GM21515 (cell line): Measurements from ENCODE around the gene DUOXA1.

Experiments
- ATAC-seq: cut with Tn5 transposase; IDR thresholded peaks from one replicate; pipeline ENCODE4 v1.9.1; 2021; ENCODE audit not compliant: unreplicated experiment

DUOXA1 gene

GRCh38 chr15:45133561-45133920, 3.9 kb upstream of the DUOXA1 start:
- ATAC-seq = no peak

DNA sequence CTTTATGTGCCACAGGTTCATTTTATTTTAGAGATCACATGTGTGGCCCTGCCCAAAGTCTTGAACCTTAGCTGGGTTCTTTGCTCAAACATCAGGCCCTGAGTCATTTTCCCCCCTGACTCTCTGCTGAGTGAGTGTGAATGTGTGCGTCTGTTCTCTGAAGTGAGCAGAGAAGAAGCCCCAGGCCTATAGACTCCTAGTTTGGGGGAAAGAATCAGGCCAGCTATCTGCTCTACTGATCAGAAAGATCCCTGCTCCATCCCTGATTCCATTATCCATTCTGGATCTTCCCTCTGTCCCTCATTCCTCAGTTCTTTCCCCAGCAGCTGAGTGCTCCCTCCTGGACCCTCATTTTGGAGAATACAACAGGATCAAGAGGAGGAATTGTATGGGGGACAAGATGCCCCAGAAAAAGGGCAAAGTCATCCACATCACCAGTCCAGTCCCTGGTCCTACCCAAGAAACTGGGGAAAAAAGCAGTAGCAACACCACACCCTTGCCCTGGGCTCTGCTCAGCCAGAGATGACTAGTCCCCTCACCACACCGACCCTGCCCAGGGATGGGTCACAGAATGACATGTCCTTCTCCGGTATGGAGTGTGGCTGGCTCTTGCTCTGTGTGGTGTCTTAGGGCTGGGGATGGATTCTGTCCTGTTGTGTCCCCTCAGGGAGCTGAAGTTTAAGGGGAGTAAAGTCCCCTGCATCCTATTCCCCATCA, 3.3 kb upstream of the DUOXA1 start:
- ATAC-seq = no peak

- no peak for ATAC-seq
These were observed 1.8 kb upstream of the DUOXA1 start for GRCh38 chr15:45131510-45131909.

DNA sequence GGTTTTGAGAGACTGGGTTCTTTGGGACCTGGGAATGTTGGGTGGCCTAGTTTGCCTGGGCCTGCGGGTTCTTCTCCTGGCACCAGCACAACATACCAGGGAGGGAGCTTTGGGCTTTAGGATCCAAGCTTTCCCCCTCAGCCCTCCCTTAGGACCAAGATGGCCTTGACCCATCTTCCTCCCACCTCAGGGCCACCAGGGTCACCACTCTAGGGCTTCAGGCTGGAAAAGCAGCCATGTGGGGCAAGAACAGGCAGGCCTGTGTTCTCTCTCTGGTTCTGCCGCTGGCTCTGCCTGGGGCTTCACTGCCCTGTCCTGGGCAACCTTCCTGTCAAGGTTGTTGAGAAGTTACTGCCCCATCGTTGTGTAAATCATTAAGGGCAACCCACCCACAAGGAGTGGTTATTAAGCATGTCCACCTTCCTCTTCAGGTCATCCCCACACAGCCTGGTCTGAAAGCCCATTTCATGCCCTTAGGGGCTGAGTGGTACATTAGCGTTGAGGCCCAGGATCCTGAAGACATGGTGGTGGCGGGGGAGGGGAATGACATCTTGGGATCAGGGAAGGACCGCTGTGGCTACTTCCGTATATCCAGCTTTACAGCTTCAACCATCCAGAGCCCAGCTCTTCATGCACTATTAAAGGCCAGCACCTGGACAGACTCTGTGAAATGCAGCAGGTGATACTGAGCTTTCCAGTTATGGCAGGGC, 767 bp upstream of the DUOXA1 start:
- ATAC-seq = no peak

- no peak for ATAC-seq
These were observed 574 bp downstream of the DUOXA1 start for GRCh38 chr15:45128971-45129639.

DNA sequence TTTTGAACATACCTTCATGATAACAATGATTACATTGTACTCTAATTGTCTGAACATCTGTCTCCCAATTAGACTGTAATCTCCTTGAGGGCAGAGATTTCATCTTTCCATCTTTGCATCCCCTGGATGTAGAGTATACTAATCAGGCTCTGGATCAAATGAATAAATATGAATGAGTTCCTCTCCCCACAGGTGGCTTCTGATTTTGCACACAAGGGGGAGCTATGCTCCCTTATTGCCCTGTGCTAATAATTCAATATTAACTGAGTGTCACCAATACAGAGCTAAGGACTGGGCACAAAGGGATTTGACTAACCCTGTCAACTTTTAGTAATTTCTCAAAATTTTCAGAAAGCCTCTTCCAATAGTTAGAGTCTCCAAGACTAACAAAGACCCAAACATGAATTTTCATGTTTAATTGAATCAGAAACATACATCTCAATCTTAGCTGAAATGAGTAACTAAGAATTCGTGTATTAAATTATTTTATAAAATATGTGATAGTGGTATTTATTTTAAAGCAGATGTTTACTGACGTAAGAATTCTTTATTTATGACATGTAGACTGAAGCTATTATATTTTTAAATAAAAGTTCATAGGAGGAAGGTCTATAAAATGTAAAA, 3.0 kb downstream of the DUOXA1 start:
- no peak for ATAC-seq

DNA sequence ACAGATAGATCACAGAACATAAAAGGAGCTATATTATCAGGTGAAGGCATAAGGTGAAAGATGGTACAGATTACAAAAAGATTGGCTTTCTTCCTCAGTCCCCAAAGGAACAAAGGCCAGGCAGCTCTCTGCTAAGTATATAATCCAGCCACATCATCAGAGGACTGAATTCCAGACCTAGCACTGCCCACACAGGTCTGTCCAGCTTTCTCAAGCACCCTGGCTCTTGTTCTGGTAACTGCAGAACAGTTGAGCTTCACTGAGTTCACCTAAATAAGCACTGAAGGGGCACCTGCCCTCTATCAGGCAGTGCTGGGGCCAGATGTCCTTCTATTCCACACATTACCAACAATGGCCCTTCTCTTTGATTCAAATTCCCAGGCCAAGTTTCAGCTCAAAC, 6.3 kb downstream of the DUOXA1 start:
- no peak for ATAC-seq

DNA sequence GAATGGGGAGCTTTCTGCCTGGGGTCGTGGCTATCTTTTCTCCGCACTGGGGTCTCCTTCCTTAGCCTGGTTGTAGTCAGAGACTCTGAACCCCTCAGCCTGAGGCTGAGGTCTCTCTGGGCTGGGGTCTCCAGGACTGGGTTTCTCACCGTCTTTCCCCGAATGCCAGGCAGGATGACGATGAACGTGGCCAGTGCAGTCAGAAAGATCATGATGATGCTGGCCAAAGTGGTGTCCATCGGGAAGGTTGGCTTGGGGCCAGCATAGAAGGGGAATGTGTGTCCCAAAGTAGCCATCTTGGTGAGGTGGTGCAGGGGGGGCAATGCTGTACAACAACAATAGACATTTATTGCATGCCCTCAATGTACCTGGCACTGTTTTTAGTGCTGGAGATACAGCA, 7.0 kb downstream of the DUOXA1 start:
- ATAC-seq = no peak

GRCh38 chr15:45121706-45122417, 7.8 kb downstream of the DUOXA1 start:
- ATAC-seq = no peak

DNA sequence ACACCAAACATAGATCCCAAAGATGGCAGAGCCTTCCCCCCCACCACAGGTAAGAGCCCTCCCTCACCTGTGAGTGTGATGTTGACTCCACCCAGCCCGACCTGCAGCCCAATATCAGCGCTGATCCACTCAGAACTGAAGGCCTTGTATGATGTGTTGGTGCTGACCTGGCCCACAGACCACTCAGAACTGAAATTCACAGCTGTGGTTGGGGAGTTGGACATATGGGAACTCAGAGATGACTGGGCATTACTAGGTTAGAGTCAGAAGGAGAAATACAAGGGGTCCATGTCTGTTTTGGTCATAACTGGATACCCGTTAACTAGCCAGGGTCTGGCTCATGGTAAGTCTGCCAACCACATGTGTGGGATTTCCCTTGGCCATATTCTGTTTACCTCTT, 8.7 kb downstream of the DUOXA1 start:
- no peak for ATAC-seq

GRCh38 chr15:45120081-45120972, 9.4 kb downstream of the DUOXA1 start:
- ATAC-seq = no peak

DNA sequence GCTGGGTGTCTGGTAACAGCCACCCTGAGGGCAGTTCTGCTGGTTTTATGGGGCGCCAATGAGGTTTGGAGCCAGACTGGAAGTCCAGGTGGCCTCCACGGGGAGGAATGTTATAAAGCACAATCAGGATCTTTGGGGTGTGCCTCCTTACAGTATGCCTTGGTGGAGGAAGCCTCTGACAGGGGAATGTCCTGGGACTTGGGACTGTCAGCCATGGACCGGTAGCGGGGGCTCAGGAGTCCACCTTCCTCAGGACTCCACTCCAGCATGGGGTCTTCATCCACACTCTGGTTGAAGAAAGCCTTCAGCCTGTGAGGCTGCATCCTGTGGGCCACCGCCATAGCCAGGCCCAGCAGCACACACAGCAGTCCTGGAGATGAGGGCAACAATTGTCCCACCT, 10.7 kb downstream of the DUOXA1 start:
- no peak for ATAC-seq

DNA sequence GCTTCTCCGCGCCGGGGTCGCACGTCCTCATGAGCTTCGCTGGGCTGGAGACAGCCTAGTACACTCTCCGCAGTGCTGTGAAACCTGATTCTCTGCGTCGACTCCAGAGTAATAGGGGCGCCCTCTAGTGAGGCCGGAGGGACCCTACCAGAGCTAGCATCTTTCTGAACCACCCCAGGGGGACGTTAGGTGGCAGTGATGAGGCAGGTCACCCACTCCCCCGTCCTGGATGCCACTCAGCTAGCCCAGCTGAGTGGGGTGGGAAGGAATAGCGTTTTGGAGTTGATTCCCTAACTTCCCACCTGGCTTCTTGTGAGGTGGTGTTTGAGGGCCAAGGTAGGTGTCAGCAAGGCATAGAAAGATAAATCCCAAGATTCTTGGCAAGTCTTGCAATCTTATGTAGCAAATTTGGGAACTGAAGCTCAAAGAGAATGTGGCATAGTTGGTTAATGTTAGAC, 11.5 kb downstream of the DUOXA1 start:
- peak; percentile 95 for ATAC-seq

- ATAC-seq = no peak
These were observed 12.2 kb downstream of the DUOXA1 start for GRCh38 chr15:45117308-45118130.

DNA sequence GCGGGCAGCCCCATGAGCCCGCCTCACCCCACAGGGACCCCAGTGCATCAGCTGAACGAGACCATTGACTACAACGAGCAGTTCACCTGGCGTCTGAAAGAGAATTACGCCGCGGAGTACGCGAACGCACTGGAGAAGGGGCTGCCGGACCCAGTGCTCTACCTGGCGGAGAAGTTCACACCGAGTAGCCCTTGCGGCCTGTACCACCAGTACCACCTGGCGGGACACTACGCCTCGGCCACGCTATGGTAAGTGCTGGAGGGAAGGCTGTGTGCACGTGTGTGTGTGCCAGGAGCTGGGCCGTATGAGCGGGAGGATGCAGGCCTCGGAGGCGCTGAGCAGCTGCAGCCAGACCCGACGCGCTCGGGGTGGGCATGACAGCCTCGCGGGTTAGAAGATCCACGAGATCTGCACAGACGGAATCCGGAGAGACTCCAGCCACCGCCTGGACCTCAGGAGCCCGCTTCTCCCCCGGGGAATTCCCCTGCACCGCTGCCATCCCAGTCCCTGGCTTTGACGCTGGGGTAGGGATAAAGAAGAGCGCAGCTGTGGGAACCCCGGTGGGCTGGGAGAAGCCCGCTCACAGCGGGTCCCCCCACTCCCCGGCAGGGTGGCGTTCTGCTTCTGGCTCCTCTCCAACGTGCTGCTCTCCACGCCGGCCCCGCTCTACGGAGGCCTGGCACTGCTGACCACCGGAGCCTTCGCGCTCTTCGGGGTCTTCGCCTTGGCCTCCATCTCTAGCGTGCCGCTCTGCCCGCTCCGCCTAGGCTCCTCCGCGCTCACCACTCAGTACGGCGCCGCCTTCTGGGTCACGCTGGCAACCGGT, 13.0 kb downstream of the DUOXA1 start:
- no peak for ATAC-seq

DNA sequence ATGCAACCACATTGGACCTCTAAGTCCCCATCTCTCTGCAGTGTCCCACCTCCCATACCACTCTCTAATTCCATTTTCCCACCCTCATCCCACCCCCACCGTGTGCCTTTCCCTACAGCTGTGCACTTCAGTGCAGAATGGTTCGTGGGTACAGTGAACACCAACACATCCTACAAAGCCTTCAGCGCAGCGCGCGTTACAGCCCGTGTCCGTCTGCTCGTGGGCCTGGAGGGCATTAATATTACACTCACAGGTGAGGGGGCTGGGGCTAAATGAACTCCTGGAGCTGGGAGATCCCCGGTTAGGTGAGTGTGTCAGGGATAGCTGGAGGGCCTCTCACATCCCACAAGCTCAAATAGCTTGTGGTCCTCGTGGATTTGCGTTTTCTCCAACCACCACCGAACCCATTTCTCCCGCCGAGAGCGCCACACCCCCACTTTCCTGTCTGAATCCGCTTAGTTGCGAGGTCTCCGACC, 13.6 kb downstream of the DUOXA1 start:
- no peak for ATAC-seq

DNA sequence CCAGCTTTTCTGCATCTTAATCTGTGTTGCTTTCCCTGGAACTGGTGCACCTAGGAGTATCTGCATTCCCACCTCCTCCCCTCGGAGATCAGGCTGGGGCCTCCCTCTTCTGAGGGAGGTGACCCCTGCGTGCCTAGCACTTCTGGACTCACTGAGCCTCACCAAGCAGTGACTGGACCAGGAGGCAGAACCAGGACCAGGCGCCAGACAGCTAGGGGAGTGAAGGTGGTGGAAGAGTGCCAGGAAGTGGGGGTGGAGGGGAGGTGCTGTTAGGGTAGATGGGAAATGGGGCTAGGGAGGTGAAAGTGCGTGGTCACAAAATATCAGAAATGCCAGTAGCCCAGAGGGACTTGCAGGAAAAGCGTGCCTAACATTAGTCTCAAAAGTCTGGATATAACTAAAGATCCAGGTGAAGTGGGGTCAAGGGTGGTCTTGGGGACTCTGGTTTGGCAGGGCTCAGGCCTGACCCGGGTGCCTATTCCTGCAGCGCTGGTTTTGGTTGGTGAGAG, 14.3 kb downstream of the DUOXA1 start:
- ATAC-seq = no peak

DNA sequence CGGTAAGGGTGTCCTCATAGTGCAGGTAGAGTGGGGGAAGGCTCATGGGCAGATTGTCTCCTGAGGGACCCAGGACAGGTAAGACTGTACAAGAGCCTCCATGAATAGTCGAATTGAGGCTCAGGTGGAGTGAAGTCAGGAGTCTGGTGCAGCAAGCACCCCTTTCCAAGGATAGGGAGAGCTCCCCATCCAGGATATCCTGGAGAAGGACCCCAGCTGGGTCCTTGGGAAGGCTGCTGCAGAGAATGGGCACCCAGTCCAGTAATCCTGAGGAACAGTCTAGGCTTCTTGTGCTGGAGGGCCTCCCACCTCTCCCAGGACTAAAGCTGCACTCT, 15.0 kb downstream of the DUOXA1 start:
- no peak for ATAC-seq
